GM19324 (cell line): ENCODE measurements around the gene MS4A7.
"Not testable (repeated sequence)": the region's sequence is repeated elsewhere in the genome, so short reads cannot be mapped to it uniquely, and the experiment has no call there.

Source experiments
- ATAC-seq: cut with Tn5 transposase; IDR thresholded peaks from one replicate; pipeline ENCODE4 v1.9.1; 2021; ENCODE audit warnings: mild to moderate bottlenecking, moderate library complexity; ENCODE audit not compliant: unreplicated experiment, low FRiP score

Gene MS4A7, protein sequence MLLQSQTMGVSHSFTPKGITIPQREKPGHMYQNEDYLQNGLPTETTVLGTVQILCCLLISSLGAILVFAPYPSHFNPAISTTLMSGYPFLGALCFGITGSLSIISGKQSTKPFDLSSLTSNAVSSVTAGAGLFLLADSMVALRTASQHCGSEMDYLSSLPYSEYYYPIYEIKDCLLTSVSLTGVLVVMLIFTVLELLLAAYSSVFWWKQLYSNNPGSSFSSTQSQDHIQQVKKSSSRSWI

DNA sequence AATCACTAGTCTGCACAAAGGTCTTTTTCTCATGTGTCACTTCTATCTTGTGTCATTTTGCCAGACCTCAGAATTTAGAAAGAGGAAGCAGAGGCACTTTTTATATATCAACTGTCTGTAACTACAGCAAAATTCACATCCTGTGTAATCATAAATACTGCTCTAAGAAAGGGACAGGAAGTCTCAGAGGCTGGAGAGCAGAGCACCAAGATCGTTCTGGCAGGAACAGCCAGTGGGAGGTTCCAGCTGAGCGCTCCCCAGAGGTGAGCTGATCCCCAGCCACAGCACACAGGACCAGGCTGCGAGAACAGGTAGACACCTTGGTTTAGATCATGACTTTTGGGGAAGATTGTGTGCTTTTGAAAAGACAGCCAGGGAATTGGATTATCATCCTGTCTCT is at the start of gene MS4A7:
TSS of gene MS4A7 (plus strand) at position 179 of the 400 bp plus-strand sequence. CDS start 4,610 bp downstream, outside the sequence.
- peak; percentile 82 for ATAC-seq

DNA sequence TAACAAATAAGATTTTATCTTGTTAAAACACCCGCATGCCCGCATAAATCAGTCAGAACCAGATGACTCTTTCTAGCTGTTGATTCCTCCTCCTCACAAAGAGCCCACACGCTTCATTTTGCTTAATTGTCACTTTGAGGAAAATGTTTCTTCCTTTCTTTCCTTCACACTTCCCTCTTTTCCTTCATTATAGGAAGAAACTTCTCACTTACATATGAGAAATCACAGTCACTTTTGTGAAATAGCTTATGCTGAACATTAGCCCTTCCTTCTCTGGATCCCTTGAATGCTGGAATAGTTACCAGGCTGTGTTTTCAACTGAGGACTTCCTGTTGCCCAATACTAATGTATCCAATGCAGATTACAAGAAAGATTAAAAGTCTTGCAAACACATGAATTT is 45.5 kb upstream of the MS4A7 start:
- ATAC-seq: no peak

DNA sequence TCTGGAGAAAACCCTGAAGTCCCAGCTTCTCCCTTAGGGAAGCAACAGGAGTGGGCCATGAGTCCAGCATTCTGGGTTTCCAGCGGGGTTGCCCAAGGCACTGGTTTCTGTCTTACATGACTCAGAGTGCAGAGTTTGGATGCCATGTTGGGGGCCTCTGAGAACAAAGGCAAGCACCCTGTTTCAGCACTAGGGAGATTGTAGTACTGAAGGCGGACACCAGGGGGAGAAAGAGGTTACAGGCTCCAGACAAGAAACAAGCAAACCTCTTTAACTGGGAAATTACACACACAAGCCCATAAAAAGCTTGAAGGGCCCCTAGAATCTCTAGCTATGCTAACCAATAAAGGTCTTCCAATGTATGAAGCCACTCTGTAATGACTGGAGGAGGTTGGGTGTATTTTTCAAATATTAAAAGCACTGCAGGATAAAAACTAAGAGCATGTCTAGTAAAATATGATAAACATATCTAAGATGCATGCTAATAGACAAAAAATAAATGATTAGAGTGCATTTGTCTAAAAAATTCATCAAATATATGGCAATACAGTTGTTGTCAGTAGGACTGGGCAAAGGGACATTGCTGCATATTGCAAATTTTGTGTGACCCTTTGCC is 44.2 kb upstream of the MS4A7 start:
- no peak for ATAC-seq

DNA sequence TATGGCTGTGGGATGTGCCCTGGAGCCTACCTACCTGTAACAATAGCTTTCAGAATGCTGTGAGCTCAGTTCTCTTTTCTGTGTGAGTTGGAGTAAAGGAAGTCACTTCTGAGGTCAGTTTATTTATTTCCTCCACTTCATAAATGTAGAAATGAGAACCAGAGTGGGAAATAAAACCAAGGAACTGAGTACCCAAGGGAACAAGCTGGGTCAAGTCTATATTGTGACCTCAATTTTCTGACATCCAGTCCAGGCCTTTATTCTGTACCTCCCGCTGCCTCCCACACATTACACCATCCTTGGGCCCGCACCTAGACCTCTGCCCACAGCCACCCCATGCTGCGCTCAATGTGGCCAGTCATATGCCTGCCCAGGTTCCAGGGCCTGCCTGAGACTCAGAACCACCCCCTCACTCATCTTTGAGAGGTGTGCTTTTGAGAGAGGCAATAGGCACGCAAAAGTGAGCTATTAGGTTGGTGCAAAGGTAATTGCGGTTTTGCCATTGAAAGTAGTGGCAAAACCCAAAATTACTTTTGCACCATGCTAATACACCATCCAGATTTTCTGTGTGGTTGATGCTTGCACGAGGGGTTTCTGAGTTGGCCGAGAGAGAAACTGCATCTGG is 41.5 kb upstream of the MS4A7 start:
- ATAC-seq: no peak

DNA sequence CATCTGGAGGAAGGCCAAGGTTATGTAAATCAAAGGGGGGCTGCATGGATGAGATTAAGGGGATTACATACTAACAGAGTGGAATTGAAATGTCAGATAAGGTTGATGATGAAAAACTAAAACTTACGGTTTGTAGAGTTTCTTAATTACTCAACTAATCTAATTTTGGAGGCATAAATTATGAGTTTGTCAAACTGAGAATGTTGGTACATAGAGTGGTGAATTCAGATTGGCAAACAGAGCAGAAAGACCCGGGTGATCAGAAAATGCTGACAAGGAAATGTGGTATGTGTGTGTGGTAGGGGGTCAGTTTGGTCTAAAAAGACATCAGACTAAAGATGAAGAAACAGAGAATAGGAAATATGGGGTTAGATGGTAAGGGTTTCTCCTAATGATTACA is 40.3 kb upstream of the MS4A7 start:
- no peak for ATAC-seq

DNA sequence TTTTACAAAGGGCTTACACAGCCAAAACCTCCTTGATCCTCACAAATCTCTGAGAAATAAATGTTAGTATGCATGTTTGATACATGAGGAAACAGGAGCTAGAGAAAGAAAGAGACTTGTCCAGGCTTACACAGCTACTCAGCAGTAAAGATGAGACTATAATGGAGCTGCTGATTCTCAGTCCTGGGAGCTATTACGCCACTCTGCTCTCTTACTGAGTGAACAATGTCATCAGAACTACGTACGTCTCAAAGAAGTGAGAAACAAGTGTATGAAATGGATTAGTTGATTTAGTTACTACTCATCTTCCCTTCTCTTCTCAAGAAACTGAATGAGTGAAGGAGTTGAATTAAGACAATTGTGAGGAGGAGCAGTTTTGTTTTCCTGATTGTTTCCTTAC is 39.0 kb upstream of the MS4A7 start:
- ATAC-seq: no peak

DNA sequence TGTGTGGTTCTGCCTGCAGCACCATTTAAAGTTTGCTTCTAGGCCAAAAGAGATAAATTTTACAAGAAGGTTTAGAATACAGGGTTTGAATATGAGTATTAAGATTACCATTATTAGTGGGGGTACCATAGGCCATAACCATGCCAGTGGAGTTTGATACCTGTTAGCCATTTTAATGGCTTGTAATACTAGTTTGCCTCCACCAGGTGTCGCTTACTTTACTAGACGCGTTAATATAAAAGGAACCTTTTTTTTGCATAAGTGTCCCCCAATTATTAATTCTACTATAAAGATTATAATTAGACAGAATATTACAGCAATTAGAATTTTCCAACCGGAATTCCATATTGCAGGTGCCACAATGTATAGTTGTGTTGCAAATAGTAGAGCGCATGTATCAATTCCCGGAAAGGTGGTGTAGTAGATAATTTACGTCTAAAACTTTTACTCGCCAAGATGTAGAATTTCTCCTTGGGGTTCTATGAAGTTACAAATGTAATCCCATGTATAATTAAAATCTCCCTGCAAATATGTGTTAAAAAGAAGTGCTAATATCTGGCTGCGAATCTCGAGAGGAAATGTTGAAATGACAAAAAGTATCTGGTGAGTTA is 35.1 kb upstream of the MS4A7 start:
- ATAC-seq: no peak

DNA sequence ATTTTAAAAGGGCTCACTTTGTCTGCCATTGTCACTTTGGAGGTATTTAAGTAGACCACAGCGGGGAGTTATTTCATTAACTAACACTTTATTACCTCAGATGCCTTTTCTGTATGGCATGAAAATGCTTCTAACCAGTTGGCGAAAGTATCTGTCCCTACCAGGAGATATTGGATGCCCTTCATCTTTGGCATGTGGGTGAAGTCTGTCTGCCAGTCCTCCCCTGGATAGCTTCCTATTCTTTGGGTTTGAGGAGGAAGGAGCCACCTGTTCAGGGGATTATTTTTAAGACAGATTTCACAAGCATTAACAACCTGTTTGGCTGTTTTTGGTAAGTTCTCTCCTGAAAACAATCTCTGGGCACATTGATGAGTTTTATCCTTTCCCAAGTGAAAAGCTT is 34.2 kb upstream of the MS4A7 start:
- ATAC-seq: no peak

DNA sequence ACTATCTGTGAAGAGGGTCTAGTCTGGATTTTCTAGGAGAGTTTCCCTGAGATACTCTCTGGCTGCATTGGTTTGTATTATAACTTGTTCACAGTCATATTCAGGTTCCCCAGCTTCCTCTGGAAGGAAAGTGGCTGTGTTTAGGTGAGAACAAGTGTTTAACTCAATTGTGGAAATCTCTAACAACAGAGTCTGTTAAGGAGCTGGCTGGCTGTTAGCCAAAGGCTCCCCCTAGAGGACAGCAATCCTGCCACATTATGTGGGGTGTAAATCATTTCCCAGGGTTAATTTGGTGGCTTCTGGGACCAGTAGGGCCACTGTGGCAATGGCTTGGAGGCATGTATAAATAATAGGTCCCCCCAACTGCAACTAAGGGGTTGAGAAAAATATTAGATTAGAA is 32.8 kb upstream of the MS4A7 start:
- no peak for ATAC-seq

DNA sequence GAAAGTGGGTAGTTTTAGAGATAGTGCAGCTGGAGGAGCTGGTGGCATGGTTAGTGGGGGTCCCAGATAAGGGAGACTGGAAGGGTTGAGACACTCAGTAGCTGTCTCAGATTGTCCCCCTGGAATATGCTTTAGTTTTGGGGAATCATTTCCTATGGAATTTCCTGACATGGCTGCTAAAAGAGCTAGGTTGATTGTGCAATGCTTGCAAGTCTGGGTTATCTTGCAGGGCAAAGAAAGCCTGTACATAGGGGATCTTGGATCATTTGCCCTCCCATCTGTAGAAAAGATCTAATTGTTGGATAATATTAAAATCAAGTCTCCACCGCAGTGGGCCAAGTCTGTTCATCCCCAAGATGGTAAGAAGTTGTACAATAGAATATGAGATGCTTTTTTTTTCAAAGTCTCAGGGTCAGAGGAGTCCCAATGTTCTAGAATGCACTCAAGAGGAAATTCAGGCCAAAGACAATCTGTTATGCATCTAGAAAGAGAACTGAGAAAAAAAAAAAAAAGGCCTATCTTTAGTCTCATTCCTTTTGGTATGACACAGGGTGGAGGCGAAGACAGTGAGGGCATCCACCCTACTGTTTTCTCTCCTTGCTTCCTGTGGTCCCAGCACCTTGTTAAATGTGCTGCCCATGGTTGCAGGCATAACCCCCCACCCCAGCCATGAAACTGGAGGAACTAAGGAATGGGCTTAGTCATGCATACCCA is 31.1 kb upstream of the MS4A7 start:
- no peak for ATAC-seq

DNA sequence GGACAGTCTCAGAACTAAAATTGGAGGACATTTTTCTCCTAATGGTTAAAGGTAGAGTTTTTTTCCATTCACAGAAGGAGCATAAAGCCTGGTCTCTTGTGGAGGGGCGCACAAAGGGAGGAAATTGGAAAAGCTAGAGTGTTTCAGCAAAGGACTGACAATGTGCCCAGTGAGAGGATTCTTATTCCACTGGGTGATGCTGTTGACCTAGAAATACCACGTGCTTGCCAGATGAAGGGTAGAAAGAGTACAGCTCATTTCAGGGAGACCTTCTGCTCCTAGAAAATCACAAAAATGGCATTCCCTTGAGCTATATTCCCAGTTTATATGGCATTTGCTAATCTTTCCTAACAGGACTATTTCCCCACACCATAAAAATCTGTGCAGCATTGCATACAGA is 30.2 kb upstream of the MS4A7 start:
- ATAC-seq: no peak

DNA sequence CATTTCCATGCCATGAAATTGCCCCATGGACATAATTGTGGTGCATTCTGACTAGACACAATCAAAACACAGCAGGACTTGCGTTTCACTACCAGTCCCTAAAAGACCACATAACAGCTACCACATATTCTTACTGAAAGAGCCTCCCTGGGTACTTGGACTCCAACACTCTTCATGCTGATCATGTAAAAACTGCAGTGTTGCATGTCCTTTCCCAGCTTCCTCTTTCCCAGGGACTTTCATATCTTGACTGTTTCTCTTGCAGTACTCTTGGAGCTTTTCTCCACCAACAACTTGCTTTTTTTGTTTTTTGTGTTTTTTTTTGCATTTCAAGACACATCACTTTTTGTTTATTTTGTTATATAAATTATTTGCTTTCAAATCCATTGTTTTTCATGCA is 28.3 kb upstream of the MS4A7 start:
- ATAC-seq: no peak

DNA sequence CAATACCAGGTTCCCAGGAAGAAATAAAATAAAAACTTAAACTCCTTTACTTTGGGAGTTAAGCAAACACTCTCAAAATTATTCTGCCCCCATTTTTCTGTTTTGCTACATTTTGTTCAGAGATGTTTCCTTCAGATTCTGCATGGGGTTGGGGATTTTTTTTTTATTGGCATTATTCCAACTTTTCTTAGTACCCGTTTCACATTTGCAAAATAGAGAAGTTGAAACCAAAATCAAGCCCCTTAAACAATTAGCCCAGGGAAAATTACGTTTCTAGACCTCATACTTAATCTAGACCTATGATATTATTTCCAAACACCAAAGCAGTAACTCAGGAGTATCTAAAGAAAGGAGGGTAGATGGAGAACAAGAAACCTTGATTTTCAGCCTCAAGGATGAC is 20.6 kb upstream of the MS4A7 start:
- no peak for ATAC-seq

DNA sequence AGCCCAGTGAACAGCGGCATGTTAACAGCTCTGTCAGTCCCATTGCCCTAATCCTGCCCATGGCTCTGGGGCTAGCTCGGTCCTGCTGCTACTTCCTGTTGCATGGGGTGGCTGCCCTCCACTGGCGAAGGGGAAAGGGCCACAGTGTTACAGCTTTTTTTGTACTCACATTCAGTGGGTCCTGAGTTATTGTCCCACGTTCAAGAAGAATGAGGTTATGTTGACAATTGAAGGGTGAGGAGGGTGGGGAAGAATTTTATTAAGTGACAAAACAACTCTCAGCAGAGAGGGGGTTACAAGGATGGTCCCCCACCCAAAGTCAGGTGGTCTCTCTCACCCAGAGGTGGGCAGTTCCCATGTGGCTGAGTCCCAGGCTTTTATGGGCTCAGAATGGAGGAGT is 17.7 kb upstream of the MS4A7 start:
- no peak for ATAC-seq

DNA sequence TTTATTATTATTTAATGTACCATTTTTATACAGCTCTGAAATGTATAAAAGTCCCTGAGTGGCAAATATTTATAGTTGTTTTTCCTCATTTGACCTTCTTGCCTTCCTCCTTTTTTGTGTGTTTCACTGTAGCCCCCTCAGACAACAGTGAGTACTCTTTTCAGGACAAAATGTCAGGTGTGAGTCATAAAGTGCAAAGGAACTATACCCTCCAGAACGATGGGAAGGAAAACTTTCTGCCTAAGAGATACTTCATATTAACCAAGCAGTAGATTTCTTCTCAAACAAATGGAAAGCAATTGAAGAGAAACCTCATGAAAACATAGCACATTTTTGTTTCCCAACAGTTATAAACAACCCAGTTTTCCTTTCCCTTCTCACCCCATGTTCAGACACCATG is 16.1 kb upstream of the MS4A7 start:
- no peak for ATAC-seq

DNA sequence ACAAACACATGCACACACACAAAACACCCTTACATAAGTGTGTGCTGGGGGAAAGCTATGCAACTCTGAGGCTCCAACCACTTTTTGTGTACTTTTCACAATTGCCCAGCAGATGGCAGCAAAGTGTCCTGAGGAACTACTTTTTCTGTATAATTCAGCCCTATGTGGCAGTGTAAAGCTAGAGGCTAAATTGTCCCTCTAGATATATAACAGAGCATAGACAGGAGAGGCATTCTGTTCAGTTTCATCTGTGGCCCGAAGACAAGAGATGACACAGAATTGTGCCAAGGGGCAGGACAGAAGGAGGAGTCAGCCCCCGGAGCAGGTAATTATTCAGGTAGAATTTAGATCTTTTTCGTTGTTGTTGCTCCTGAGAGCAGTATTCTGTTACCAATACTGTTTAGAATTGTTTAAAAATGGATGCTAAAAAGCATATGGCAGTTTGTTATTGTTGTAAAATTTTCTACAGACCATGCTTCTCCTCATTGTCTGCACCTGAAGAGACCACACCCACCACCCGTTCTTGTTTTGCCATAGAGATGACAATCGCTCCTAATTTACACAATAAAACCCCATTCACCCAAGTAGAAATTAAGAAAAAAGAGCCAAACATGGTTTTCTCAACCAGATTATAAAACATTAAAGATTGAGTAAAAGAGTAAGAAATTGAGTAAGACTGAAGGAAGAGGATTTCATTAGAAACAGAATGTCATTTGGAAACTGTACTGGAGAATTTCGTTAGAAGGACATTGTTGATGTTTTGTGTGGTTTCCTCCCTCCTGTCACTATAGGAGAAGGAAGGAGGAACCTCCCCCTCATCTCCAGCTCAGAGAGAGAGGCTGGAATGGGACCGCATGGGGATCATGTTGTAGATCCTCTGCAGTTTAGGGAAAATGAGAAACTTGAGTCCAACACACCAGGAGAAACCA is 14.5 kb upstream of the MS4A7 start:
- peak; percentile 50 for ATAC-seq

DNA sequence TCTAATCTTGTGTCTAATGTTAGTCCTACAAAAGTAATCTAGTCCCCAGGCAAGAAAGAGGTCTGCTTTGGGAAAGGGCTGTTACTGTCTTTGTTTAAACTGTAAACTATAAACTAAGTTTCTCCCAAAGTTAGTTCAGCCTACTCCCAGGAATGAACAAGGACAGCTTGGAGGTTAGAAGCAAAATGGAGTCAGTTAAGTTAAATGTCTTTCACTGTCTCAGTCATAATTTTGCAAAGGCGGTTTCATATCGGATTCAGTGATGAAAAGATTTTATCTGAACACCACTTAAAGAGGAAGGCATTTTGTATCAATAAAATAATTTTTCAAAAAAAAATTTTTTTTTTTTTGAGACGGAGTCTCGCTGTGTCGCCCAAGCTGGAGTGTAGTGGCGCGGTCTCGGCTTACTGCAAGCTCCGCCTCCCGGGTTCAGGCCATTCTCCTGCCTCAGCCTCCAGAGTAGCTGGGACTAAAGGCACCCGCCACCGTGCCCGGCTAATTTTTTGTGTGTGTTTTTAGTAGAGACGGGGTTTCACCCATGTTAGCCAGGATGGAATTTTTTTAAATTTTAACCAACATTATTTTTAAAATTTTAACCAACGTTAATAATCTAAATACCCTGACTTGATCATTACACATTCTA is 11.9 kb upstream of the MS4A7 start:
- not testable (repeated sequence) for ATAC-seq

DNA sequence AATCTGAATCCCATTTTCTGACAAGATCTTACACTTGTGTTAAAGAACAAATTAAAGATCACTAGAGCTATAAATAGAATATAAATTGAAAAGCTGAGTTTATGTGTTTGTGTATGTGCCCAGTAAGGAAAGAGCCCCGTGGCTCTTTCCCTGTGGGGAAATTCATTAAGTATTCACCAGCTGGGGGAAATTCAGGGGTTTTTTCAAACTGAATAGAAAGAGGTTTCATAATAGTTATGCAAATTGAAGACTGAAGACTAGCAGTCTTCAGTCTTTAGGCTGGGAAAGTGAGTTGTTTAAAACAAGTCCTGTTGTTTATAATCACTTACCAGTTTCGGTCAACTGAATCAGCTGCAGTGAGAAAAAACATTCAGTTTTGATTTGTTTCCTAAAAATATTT is 11.3 kb upstream of the MS4A7 start:
- ATAC-seq: peak; percentile 86

DNA sequence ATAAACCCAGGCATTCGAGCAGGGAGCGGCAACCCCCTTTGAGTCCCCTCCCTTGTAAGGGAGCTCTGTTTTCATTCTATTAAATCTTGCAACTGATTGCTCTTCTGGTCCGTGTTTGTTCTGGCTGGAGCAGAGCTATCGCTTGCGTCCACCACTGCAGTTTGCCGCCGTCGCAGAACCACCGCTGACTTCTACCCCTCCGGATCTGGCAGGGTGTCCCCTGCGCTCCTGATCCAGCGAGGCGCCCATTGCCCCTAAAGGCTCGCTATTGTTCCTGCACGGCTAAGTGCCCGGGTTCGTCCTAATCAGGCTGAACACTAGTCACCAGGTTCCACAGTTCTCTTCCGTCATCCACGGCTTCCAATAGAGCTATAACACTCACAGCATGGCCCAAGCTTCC is 10.4 kb upstream of the MS4A7 start:
- no peak for ATAC-seq
